ENCODE results near the gene F13A1. TPM values are rescaled to one million over a fixed set of nuclear protein-coding genes. Genes with fewer than 3 reads are reported as not detected.
A peak's percentile ranks its signal among the peaks of the same experiment; 100 is the strongest.

Gene F13A1
- total and polyA plus RNA-seq, 7 donors: 4.9 to 58.9 (median 26.2) TPM

GRCh38 chr6:6323352-6323751, 2.9 kb upstream of the F13A1 start:
- no peak for DNase-seq
- Histone ChIP-seq H3K27me3 (ENCODE audit: insufficient read depth in 3 of 3, low read length in 2 of 3) (peaks cover 0 to 36% (median 6%) of the 10 kb centered on the region in 3 donors), H3K36me3 (ENCODE audit: insufficient read depth in 1 of 2, low read depth in 1 of 2) (no peaks in the 10 kb centered on the region), H3K9me3 (no peaks in the 10 kb centered on the region), H3K4me3 (no peak overlapping the region), H3K27ac (no peak overlapping the region), H3K4me1 (no peaks in the 10 kb centered on the region)
- no peak for TF ChIP-seq CTCF (IDR thresholded peaks at IDR 0.05)
- WGBS, 3 donors: 89 to 94% (median 92%) methylated on average over 5 of the region's 5 CpGs
- no peak for ATAC-seq
- intact Hi-C loops (cut with DNase I): no loop called here

- Histone ChIP-seq H3K27me3 (ENCODE audit: insufficient read depth in 3 of 3, low read length in 2 of 3) (peaks cover 0 to 41% (median 9%) of the 10 kb centered on the region in 3 donors), H3K4me3 (peak overlapping the region; percentile 44), H3K4me1 (no peaks in the 10 kb centered on the region), H3K27ac (no peak overlapping the region), H3K9me3 (no peaks in the 10 kb centered on the region), H3K36me3 (ENCODE audit: insufficient read depth in 1 of 2, low read depth in 1 of 2) (no peaks in the 10 kb centered on the region)
- 17 to 28% (median 23%) methylated on average over 4 of the region's 4 CpGs for WGBS, 3 donors
- no peak for ATAC-seq
- intact Hi-C loops (cut with DNase I): no loop called here
- DNase-seq: no peak
- no peak for TF ChIP-seq CTCF (IDR thresholded peaks at IDR 0.05)
Observed at GRCh38 chr6:6320901-6321300, 439 bp upstream of the F13A1 start.

- no peak for TF ChIP-seq CTCF (IDR thresholded peaks at IDR 0.05)
- WGBS, 3 donors: 51 to 56% (median 52%) methylated on average over 10 of the region's 10 CpGs
- intact Hi-C loops (cut with DNase I): no loop called here
- Histone ChIP-seq H3K4me1 (no peaks in the 10 kb centered on the region), H3K27me3 (ENCODE audit: insufficient read depth in 3 of 3, low read length in 2 of 3) (peaks cover 0 to 39% (median 9%) of the 10 kb centered on the region in 3 donors), H3K27ac (no peak overlapping the region), H3K9me3 (no peaks in the 10 kb centered on the region), H3K4me3 (peak overlapping the region; percentile 44), H3K36me3 (ENCODE audit: insufficient read depth in 1 of 2, low read depth in 1 of 2) (no peaks in the 10 kb centered on the region)
- ATAC-seq: no peak
- DNase-seq: no peak
Observed at GRCh38 chr6:6317825-6318733, 2.4 kb downstream of the F13A1 start.

GRCh38 chr6:6317386-6317785, 3.1 kb downstream of the F13A1 start:
- TF ChIP-seq CTCF (IDR thresholded peaks at IDR 0.05): no peak
- no peaks in the 10 kb centered on the region for H3K36me3 ChIP-seq (ENCODE audit: insufficient read depth in 1 of 2, low read depth in 1 of 2)
- intact Hi-C loops (cut with DNase I): no loop called here
- ATAC-seq (no peak), DNase-seq (no peak)
- WGBS, 3 donors: 69 to 80% (median 78%) methylated on average over 2 of the region's 2 CpGs
- H3K4me3 ChIP-seq: peak overlapping the region; percentile 44
- peaks cover 0 to 32% (median 9%) of the 10 kb centered on the region in 3 donors for H3K27me3 ChIP-seq (ENCODE audit: insufficient read depth in 3 of 3, low read length in 2 of 3)
- no peaks in the 10 kb centered on the region for H3K9me3 ChIP-seq
- H3K4me1 ChIP-seq: no peaks in the 10 kb centered on the region
- no peak overlapping the region for H3K27ac ChIP-seq

Data from psoas muscle (tissue), 8 donors.